ENCODE data around the gene SPC24. TPM values are rescaled to one million over a fixed set of nuclear protein-coding genes. Genes with fewer than 3 reads are reported as not detected.
"Not testable (repeated sequence)": the region's sequence is repeated elsewhere in the genome, so short reads cannot be mapped to it uniquely, and the experiment has no call there.

Gene SPC24
- total RNA-seq, 1 experiment from 2014 or later: 59.2 TPM

DNA sequence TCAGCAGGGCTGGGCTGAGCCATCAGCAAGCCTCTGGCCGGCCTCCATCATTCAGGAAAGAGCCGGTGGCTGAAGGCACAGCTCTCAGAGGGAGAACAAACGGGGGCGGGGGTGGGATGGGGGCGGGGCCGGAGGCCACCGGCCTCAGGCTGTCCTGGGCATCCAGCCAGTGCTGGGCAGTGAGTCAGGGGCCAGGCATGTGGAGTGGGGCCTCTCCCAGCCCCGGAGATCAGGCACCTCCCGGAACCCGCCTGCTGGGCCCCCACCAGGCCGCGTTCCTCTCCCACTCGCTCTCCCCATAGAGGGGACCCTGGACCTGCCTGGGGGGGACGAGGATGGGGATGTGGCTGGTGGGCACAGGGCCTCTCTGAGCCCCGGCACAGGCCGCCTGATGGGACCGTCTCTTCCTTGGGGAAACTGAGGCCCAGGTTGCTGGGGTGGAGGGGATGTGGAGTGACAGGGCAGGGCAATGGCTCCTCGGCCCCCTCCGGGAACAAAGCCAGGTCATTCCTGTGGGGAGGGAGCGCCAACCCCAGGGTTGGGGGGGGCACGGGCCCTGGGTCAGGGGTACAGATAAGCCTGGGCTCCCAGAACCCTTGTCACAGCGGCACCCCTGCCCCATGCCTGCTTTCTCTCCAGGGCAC is 12.9 kb downstream of the SPC24 start:
- H3F3A ChIP-seq (ENCODE audit: insufficient read depth, low read depth): peaks cover 79% of the 10 kb centered on the region
- peaks cover 63% of the 10 kb centered on the region for H3K4me1 ChIP-seq (replicated peaks; ENCODE audit: insufficient read depth)
- H3K9me3 ChIP-seq (ENCODE audit: insufficient read depth, low read depth): no peaks in the 10 kb centered on the region
- intact Hi-C loops (cut with micrococcal nuclease; ENCODE audit: unreplicated experiment): loop anchor here (2.0 kb wide), 1 partner anchor 54 kb away; the partner anchor contains the start of gene KANK2
- ChIA-PET CTCF (interaction anchor here (0.6 kb wide), 2 partner anchors 8 to 12 kb away, joined by 3 to 14 read pairs; no protein-coding TSS in a partner anchor), POLR2A (ENCODE audit: unreplicated experiment) (interaction anchor here (0.6 kb wide), 1 partner anchor 276 kb away, joined by 6 read pairs; no protein-coding TSS in a partner anchor)
- no peak overlapping the region for H2AFZ ChIP-seq
- no TSS peak for BruUV-seq (replicated peaks)
- no peaks in the 10 kb centered on the region for H3K79me2 ChIP-seq (ENCODE audit: low read depth)
- H3K9me2 ChIP-seq (ENCODE audit: insufficient read depth): no peaks in the 10 kb centered on the region
- peak overlapping the region; percentile 53 for H3K4me3 ChIP-seq
- DNase-seq: peak; percentile 94 to 95
- peak overlapping the region; percentile 94 for H3K4me2 ChIP-seq
- H3K27ac ChIP-seq: peak overlapping the region; percentile 88
- no peaks in the 10 kb centered on the region for H4K20me1 ChIP-seq (ENCODE audit: insufficient read depth)
- TF ChIP-seq EZH2 (IDR thresholded peaks at IDR 0.05; ENCODE audit: low read depth): no peak
- TF ChIP-seq, protein P1, sequence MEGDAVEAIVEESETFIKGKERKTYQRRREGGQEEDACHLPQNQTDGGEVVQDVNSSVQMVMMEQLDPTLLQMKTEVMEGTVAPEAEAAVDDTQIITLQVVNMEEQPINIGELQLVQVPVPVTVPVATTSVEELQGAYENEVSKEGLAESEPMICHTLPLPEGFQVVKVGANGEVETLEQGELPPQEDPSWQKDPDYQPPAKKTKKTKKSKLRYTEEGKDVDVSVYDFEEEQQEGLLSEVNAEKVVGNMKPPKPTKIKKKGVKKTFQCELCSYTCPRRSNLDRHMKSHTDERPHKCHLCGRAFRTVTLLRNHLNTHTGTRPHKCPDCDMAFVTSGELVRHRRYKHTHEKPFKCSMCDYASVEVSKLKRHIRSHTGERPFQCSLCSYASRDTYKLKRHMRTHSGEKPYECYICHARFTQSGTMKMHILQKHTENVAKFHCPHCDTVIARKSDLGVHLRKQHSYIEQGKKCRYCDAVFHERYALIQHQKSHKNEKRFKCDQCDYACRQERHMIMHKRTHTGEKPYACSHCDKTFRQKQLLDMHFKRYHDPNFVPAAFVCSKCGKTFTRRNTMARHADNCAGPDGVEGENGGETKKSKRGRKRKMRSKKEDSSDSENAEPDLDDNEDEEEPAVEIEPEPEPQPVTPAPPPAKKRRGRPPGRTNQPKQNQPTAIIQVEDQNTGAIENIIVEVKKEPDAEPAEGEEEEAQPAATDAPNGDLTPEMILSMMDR (conservative IDR thresholded peaks at IDR 0.05): no peak
- no peaks in the 10 kb centered on the region for H3K27me3 ChIP-seq (ENCODE audit: insufficient read depth, low read depth)
- H3K36me3 ChIP-seq (ENCODE audit: low read depth): peaks cover 11% of the 10 kb centered on the region; the same call in 1 of the 2 replicates

DNA sequence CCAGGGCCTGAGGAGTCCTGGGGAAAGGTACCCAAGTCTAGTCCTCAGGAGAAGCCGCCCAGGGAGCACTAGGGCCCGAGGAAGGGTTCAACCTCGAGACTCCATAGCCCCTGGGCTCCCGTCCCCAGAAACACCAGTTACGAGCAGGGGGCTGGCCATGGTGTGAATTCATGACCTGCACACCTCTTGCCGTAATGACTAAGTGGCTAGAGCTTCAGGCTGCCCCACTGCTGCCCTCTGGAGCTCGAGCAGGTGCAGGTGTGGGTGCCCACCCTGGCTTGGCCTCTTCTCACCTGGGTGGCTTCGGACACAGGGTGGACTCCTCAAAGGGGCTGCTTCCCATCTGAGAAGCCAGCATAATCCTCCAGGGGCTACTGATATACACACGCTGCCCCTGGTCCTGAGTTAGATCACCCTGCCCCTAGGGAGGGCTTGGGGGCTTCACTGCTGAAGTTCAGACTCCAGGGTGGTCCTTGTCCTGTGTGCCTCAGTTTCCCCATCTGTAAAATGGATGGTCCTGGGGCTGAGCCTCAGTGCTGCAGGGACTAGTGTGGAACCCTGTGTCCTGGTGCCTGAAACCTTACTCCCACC is 13.6 kb downstream of the SPC24 start:
- no TSS peak for BruUV-seq (replicated peaks)
- no peaks in the 10 kb centered on the region for H3K9me3 ChIP-seq (ENCODE audit: insufficient read depth, low read depth)
- DNase-seq: peak; percentile 49 to 56
- peaks cover 69% of the 10 kb centered on the region for H3K4me1 ChIP-seq (replicated peaks; ENCODE audit: insufficient read depth)
- POLR2A ChIA-PET (ENCODE audit: unreplicated experiment): interaction anchor here (0.6 kb wide), 1 partner anchor 276 kb away, joined by 6 read pairs; no protein-coding TSS in a partner anchor
- H3K4me3 ChIP-seq: no peak overlapping the region
- H3F3A ChIP-seq (ENCODE audit: insufficient read depth, low read depth): peaks cover 82% of the 10 kb centered on the region
- H3K27me3 ChIP-seq (ENCODE audit: insufficient read depth, low read depth): no peaks in the 10 kb centered on the region
- peak overlapping the region; percentile 52 for H3K27ac ChIP-seq
- intact Hi-C loops (cut with micrococcal nuclease; ENCODE audit: unreplicated experiment): loop anchor here (2.0 kb wide), 1 partner anchor 55 kb away; the partner anchor contains the start of gene KANK2
- no peak overlapping the region for H2AFZ ChIP-seq
- no peaks in the 10 kb centered on the region for H4K20me1 ChIP-seq (ENCODE audit: insufficient read depth)
- H3K9me2 ChIP-seq (ENCODE audit: insufficient read depth): no peaks in the 10 kb centered on the region
- peak overlapping the region; percentile 76 for H3K4me2 ChIP-seq
- no peak for TF ChIP-seq EZH2 (IDR thresholded peaks at IDR 0.05; ENCODE audit: low read depth)
- TF ChIP-seq, protein P1 (conservative IDR thresholded peaks at IDR 0.05): peak; percentile 65
- no peaks in the 10 kb centered on the region for H3K79me2 ChIP-seq (ENCODE audit: low read depth)
- peaks cover 11% of the 10 kb centered on the region; the same call in 1 of the 2 replicates for H3K36me3 ChIP-seq (ENCODE audit: low read depth)
- CTCF ChIA-PET: interaction anchor here (0.6 kb wide), 2 partner anchors 9 to 12 kb away, joined by 3 to 14 read pairs; no protein-coding TSS in a partner anchor

DNA sequence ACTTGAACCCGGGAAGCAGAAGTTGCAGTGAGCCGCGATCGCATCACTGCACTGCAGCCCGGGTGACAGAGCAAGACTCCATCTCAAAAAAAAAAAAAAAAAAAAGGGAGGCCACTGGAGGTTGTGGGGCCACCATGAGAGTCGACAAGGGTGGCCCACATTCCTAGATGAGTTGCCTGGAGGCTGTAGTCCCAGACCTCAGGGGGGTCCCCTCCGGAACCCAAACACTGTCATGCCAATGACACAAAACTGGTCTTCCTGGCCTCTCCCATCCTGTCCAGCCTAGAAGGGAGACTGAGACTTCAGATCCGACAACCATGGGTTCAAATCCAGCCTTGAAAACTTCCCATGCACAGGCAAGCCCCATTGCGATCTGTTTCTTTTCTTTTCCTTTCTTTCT is 14.7 kb downstream of the SPC24 start:
- POLR2A ChIA-PET (ENCODE audit: unreplicated experiment): no interaction called here
- Histone ChIP-seq H3K79me2 (ENCODE audit: low read depth) (no peaks in the 10 kb centered on the region), H3K4me1 (replicated peaks; ENCODE audit: insufficient read depth) (peaks cover 69% of the 10 kb centered on the region), H3F3A (ENCODE audit: insufficient read depth, low read depth) (peaks cover 85% of the 10 kb centered on the region), H3K27ac (no peak overlapping the region), H3K9me3 (ENCODE audit: insufficient read depth, low read depth) (no peaks in the 10 kb centered on the region), H3K27me3 (ENCODE audit: insufficient read depth, low read depth) (no peaks in the 10 kb centered on the region), H2AFZ (no peak overlapping the region), H4K20me1 (ENCODE audit: insufficient read depth) (no peaks in the 10 kb centered on the region), H3K4me3 (no peak overlapping the region), H3K36me3 (ENCODE audit: low read depth) (peaks cover 9% of the 10 kb centered on the region; the same call in 1 of the 2 replicates), H3K9me2 (ENCODE audit: insufficient read depth) (no peaks in the 10 kb centered on the region), H3K4me2 (no peak overlapping the region)
- TF ChIP-seq, protein P1 (conservative IDR thresholded peaks at IDR 0.05): no peak
- TF ChIP-seq EZH2 (IDR thresholded peaks at IDR 0.05; ENCODE audit: low read depth): no peak
- intact Hi-C loops (cut with micrococcal nuclease; ENCODE audit: unreplicated experiment): no loop called here
- CTCF ChIA-PET: interaction anchor here (0.6 to 0.7 kb wide), 2 partner anchors 15 to 203 kb away, joined by 3 to 4 read pairs; no protein-coding TSS in a partner anchor
- BruUV-seq (replicated peaks): no TSS peak
- no peak for DNase-seq

DNA sequence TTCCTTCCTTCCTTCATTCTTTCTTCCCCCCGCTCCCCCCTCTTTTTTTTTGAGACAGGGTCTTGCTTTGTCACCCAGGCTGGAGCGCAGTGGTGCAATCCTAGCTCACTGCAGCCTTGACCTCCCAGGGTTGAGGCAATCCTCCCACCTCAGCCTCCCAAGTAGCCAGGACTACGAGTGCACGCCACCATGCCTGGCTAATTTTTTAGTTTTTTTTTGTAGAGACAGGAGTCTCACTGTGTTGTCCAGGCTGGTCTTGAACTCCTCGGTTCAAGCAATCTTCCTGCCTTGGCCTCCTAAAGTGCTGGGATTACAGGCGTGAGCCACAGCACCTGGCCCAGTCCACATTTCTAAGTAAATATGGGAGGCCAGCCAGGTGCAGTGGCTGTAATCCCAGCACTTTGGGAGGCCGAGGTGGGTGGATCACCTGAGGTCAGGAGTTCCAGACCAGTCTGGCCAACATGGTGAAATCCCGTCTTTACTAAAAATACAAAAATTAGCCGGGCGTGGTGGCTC is 15.5 kb downstream of the SPC24 start:
- peak overlapping the region; percentile 69 for H3K4me2 ChIP-seq
- H2AFZ ChIP-seq; POLR2A ChIA-PET (ENCODE audit: unreplicated experiment); H3K9me3 ChIP-seq (ENCODE audit: insufficient read depth, low read depth); BruUV-seq (replicated peaks); H3K9me2 ChIP-seq (ENCODE audit: insufficient read depth); H3K27me3 ChIP-seq (ENCODE audit: insufficient read depth, low read depth); H4K20me1 ChIP-seq (ENCODE audit: insufficient read depth); H3K36me3 ChIP-seq (ENCODE audit: low read depth); DNase-seq; H3K4me3 ChIP-seq; H3K79me2 ChIP-seq (ENCODE audit: low read depth); intact Hi-C loops (cut with micrococcal nuclease; ENCODE audit: unreplicated experiment): not testable (repeated sequence)
- H3K4me1 ChIP-seq (replicated peaks; ENCODE audit: insufficient read depth): peaks cover 69% of the 10 kb centered on the region
- CTCF ChIA-PET: interaction anchor here (0.6 to 0.7 kb wide), 6 partner anchors 14 to 204 kb away, joined by 3 to 7 read pairs (median 4); partner anchors contain the start of gene SPC24
- H3K27ac ChIP-seq: peak overlapping the region; percentile 79
- peaks cover 85% of the 10 kb centered on the region for H3F3A ChIP-seq (ENCODE audit: insufficient read depth, low read depth)

Measured in PC-9 (cell line).